Fibroblast of lung (primary cell): Measurements from ENCODE around the gene RUFY3. TPM values are rescaled to one million over a fixed set of nuclear protein-coding genes. Genes with fewer than 3 reads are reported as not detected.
"Not testable (repeated sequence)": the region's sequence is repeated elsewhere in the genome, so short reads cannot be mapped to it uniquely, and the experiment has no call there.

Experiments
- DNase-seq, 2 donors: peaks; one replicate each; pipeline versions ENCODE4 v3.0.0 to v3.0.0-alpha.2; 2010; ENCODE audit warnings: low read depth in 2 of 2
- H2AFZ ChIP-seq: 2 replicates; pipeline ENCODE4 v1.5.1; 2012; ENCODE audit warnings: low read length, control low read depth, inconsistent platforms
- H3K27ac ChIP-seq: 2 replicates; pipeline ENCODE4 v1.5.1; 2011; ENCODE audit warnings: low read length, control low read depth; ENCODE audit not compliant: insufficient read depth
- H3K27me3 ChIP-seq: 2 replicates; pipeline ENCODE4 v1.5.1; 2011; ENCODE audit warnings: mild to moderate bottlenecking, low read length; ENCODE audit not compliant: control insufficient read depth, insufficient read depth
- H3K36me3 ChIP-seq: 2 replicates; pipeline ENCODE4 v1.5.1; 2011; ENCODE audit warnings: low read length; ENCODE audit not compliant: control insufficient read depth, insufficient read depth
- H3K4me1 ChIP-seq: 2 replicates; pipeline ENCODE4 v1.5.1; 2011; ENCODE audit warnings: low read length; ENCODE audit not compliant: control insufficient read depth, insufficient read depth; ENCODE audit errors: extremely low read depth
- H3K4me2 ChIP-seq: 2 replicates; pipeline ENCODE4 v1.5.1; 2011; ENCODE audit warnings: low read length, control low read depth; ENCODE audit not compliant: insufficient read depth; ENCODE audit errors: extremely low read depth
- H3K4me3 ChIP-seq, 4 experiments: fragments of 200-600 bp in 1 of 4; sonication (generic) in 1 of 4; replicated peaks in 1 of 4; 2 replicates each; pipeline ENCODE4 v1.5.1; 2011 to 2016; ENCODE audit warnings: low read length in 4 of 4, low read depth in 3 of 4, mild to moderate bottlenecking in 3 of 4, control low read depth in 2 of 4, inconsistent platforms in 1 of 4, mixed read lengths in 1 of 4; ENCODE audit not compliant: insufficient read depth in 1 of 4; ENCODE audit errors: control extremely low read depth in 1 of 4
- H3K79me2 ChIP-seq: 2 replicates; pipeline ENCODE4 v1.5.1; 2012; ENCODE audit warnings: mild to moderate bottlenecking, low read length, inconsistent platforms; ENCODE audit not compliant: control insufficient read depth, insufficient read depth
- H3K9ac ChIP-seq: 2 replicates; pipeline ENCODE4 v1.5.1; 2011; ENCODE audit warnings: mild to moderate bottlenecking, low read length, control low read depth; ENCODE audit not compliant: insufficient read depth
- H3K9me3 ChIP-seq: 2 replicates; pipeline ENCODE4 v1.5.1; 2012; ENCODE audit warnings: low read depth, low read length; ENCODE audit not compliant: control insufficient read depth, insufficient read depth
- H4K20me1 ChIP-seq: 2 replicates; pipeline ENCODE4 v1.5.1; 2011; ENCODE audit warnings: low read length; ENCODE audit not compliant: control insufficient read depth, insufficient read depth; ENCODE audit errors: extremely low read depth
- EZH2 ChIP-seq: IDR thresholded peaks from 2 replicates; pipeline ENCODE4 v1.5.1; 2012; ENCODE audit warnings: low read length, control low read depth, mild to moderate bottlenecking; ENCODE audit errors: missing control alignments
- polyA plus RNA-seq, 2 donors: library from polyadenylated mRNA; depleted of rRNA in 1 of 2; stranded (reverse) in 1 of 2; unstranded in 1 of 2; fragments of >200 nt; gene quantifications; 2 replicates each; pipeline ENCODE4 v1.2.1, GENCODE V29; 2011 to 2012; ENCODE audit warnings: missing spikeins in 1 of 2
- total RNA-seq: library from RNA; depleted of rRNA; stranded (reverse); fragments of >200 nt; gene quantifications from 2 replicates; pipeline ENCODE4 v1.2.1, GENCODE V29; 2014
- TF ChIP-seq, protein P1 (sequence below), 2 donors: IDR thresholded peaks in 1 of 2; conservative IDR thresholded peaks in 1 of 2; 1 replicate in 1 of 2; 2 replicates in 1 of 2; pipeline ENCODE4 v1.5.1; 2011 to 2012; ENCODE audit warnings: low read length in 2 of 2, control low read depth in 1 of 2, inconsistent platforms in 1 of 2, low read depth in 1 of 2, mild to moderate bottlenecking in 1 of 2

The RUFY3 gene
- total and polyA plus RNA-seq, 2 donors (not counting 1 experiment from before 2014, with no cell fraction given): 36.3 to 97.8 TPM

DNA sequence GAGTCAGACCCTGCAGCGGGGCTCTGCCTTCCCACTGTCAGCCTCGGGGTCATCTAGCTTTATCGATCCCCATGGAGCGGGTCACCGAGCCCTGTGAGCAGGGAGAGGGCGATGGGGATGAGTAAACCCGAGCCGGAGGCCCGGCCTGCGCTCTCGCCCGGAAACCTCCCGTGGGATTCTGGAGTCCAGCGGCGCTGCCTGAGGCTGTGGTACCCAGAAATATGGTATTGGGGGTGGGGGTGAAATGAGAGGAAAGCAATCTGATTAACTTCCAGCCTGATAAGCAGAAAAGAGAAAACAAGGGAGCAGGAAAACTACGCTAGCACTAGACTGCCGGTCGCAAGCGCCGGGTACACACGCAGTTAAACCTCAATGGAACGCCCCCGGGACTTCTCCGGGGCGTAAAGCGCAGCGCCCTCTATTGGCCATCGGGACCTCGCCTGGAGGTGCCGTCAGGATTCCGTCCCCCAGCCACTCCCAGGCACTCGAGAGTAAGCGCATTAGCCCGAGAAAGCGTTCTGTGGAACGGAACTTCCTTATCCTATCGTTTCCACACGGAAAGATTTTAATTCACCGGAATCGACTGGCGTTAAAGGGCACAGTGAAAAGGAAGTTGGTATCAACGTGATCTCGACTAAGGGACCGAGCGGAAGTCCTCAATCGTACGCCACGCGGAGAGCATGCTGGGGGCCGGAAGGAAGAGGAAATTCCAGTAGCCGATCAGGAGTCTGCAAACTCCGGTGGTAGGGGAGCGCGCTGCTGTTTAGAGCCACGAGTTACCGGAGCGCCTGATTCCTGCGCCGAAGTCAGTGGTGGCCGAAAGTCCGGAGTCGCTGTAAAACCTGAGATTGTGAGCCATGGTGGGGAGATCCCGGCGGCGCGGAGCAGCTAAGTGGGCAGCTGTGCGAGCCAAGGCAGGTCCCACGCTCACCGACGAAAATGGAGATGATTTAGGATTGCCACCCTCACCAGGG lies 33.7 kb upstream of the RUFY3 start, which contains the start of gene UTP3:
Gene UTP3, plus strand, starts transcription at position 712 of the 974 bp plus-strand sequence. Its CDS starts 146 bp downstream, at position 858.
- Histone ChIP-seq H4K20me1 (no peaks in the 10 kb centered on the region), H3K36me3 (no peaks in the 10 kb centered on the region), H3K79me2 (peaks cover 39% of the 10 kb centered on the region), H3K9ac (peak within 1 kb of the TSS; percentile 78), H3K27me3 (no peaks in the 10 kb centered on the region), H3K4me1 (peaks cover 8% of the 10 kb centered on the region), H3K27ac (peak within 1 kb of the TSS; percentile 86), H3K9me3 (no peaks in the 10 kb centered on the region), H3K4me2 (peak within 1 kb of the TSS; percentile 97), H2AFZ (peak within 1 kb of the TSS; percentile 94), H3K4me3 (peak within 1 kb of the TSS; percentile 65 to 93 (median 83))
- DNase-seq: peak; percentile 99 to 100
- TF ChIP-seq EZH2: no peak
- TF ChIP-seq, protein P1, sequence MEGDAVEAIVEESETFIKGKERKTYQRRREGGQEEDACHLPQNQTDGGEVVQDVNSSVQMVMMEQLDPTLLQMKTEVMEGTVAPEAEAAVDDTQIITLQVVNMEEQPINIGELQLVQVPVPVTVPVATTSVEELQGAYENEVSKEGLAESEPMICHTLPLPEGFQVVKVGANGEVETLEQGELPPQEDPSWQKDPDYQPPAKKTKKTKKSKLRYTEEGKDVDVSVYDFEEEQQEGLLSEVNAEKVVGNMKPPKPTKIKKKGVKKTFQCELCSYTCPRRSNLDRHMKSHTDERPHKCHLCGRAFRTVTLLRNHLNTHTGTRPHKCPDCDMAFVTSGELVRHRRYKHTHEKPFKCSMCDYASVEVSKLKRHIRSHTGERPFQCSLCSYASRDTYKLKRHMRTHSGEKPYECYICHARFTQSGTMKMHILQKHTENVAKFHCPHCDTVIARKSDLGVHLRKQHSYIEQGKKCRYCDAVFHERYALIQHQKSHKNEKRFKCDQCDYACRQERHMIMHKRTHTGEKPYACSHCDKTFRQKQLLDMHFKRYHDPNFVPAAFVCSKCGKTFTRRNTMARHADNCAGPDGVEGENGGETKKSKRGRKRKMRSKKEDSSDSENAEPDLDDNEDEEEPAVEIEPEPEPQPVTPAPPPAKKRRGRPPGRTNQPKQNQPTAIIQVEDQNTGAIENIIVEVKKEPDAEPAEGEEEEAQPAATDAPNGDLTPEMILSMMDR (conservative IDR thresholded peaks at IDR 0.05 in 1 of 2, IDR thresholded peaks at IDR 0.05 in 1 of 2; ENCODE audit: low read depth in 1 of 2, low read length in 2 of 2): peak; percentile 91 to 96

DNA sequence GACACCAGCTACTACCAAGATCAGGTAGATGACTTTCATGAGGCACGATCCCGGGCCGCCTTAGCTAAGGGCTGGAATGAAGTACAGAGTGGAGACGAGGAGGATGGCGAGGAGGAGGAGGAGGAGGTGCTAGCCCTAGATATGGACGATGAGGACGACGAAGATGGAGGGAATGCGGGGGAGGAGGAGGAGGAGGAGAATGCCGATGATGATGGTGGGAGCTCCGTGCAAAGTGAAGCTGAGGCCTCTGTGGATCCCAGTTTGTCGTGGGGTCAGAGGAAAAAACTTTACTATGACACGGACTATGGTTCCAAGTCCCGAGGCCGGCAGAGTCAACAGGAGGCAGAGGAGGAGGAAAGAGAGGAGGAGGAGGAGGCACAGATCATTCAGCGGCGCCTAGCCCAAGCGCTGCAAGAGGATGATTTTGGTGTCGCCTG lies 33.0 kb upstream of the RUFY3 start:
- peaks cover 39% of the 10 kb centered on the region for H3K79me2 ChIP-seq
- DNase-seq: peak in 1 of 2 donors; percentile 20
- no peaks in the 10 kb centered on the region for H4K20me1 ChIP-seq
- H3K9ac ChIP-seq: peak overlapping the region; percentile 78
- no peaks in the 10 kb centered on the region for H3K36me3 ChIP-seq
- H3K27ac ChIP-seq: peak overlapping the region; percentile 86
- H3K4me1 ChIP-seq: peaks cover 8% of the 10 kb centered on the region
- no peak for TF ChIP-seq EZH2
- TF ChIP-seq, protein P1 (conservative IDR thresholded peaks at IDR 0.05 in 1 of 2, IDR thresholded peaks at IDR 0.05 in 1 of 2; ENCODE audit: low read depth in 1 of 2, low read length in 2 of 2): no peak
- H3K9me3 ChIP-seq: no peaks in the 10 kb centered on the region
- H3K4me3 ChIP-seq: peak overlapping the region; percentile 65 to 93 (median 83)
- H3K4me2 ChIP-seq: peak overlapping the region; percentile 94
- H3K27me3 ChIP-seq: no peaks in the 10 kb centered on the region
- peak overlapping the region; percentile 40 for H2AFZ ChIP-seq

DNA sequence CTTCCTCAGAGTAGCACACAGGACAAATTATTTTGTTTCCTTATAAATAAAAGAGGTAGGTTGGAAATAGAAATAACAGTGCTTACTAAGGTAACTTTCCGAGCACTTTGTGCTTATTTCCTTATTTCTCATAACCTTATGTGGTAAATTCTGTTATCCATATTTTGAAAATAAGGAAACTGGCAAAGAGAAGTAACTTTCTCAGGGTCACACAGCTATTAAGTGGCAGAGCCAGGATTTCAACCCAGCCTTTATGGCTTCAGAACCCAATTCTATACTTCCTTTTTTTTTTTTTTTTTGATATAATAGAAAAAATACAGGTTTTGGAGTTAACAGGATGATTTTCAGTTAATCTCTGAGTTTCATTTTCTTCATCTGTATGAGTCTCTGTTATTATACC lies 30.1 kb upstream of the RUFY3 start:
- DNase-seq: no peak
- H3K4me3 ChIP-seq: peak overlapping the region in 1 of 4 experiments; percentile 2
- H3K4me1 ChIP-seq: peaks cover 8% of the 10 kb centered on the region
- no peaks in the 10 kb centered on the region for H3K9me3 ChIP-seq
- H3K36me3 ChIP-seq: no peaks in the 10 kb centered on the region
- H2AFZ ChIP-seq: no peak overlapping the region
- H3K9ac ChIP-seq: no peak overlapping the region
- no peak overlapping the region for H3K4me2 ChIP-seq
- H3K27me3 ChIP-seq: no peaks in the 10 kb centered on the region
- H3K27ac ChIP-seq: no peak overlapping the region
- H3K79me2 ChIP-seq: peaks cover 39% of the 10 kb centered on the region
- TF ChIP-seq, protein P1 (conservative IDR thresholded peaks at IDR 0.05 in 1 of 2, IDR thresholded peaks at IDR 0.05 in 1 of 2; ENCODE audit: low read depth in 1 of 2, low read length in 2 of 2): no peak
- no peak for TF ChIP-seq EZH2
- H4K20me1 ChIP-seq: no peaks in the 10 kb centered on the region

DNA sequence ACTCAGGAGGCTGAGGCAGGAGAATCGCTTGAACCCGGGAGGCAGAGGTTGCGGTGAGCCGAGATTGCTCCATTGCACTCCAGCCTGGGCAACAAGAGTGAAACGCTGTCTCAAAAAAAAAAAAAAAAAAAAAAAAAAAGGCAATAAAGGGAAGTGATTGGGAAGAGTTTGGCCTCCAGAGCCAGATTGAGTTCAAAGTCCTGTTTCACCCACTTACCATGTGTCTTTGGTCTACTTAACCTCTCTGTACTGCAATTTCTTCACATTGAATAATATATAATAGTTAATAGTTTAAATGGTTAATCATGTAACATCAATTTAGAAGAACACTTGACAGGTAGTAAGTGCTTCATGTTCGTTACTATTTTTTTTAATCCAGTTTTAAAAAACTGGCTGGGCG lies 27.1 kb upstream of the RUFY3 start:
- not testable (repeated sequence) for H3K4me2 ChIP-seq, H3K4me1 ChIP-seq, DNase-seq, H3K4me3 ChIP-seq, H3K27ac ChIP-seq, H3K9ac ChIP-seq, H3K27me3 ChIP-seq, H4K20me1 ChIP-seq, H3K36me3 ChIP-seq, H2AFZ ChIP-seq, H3K9me3 ChIP-seq
- H3K79me2 ChIP-seq: peaks cover 26% of the 10 kb centered on the region
